K562 (cell line): ENCODE results near the gene RBX1. TPM values are rescaled to one million over a fixed set of nuclear protein-coding genes. Genes with fewer than 3 reads are reported as not detected.

Experiments
- ATAC-seq: fragments of 200-7000 bp; cut with Tn5 transposase; 3 replicates; pipeline ENCODE4 v1.9.1; 2020; ENCODE audit warnings: moderate library complexity
- BruUV-seq: library from RNA; stranded (reverse); fragments of 400-500 nt; replicated peaks from 2 replicates; lab custom pipeline; 2021; lab: Mats Ljungman, UMichigan
- CTCF ChIA-PET: fragments of 300-600 bp; formaldehyde crosslinking; extraction: SDS; loops from one replicate; lab custom pipeline; 2021; ENCODE audit warnings: low intra/inter-chr PET ratio; lab: Yijun Ruan, JAX
- POLR2A ChIA-PET: fragments of 300-600, 350-650 bp; sonication (Branson Sonifier 250); formaldehyde crosslinking; extraction: SDS; loops from one replicate; lab custom pipeline; 2021; ENCODE audit warnings: antibody characterized with exemption, inconsistent platforms; lab: Yijun Ruan, JAX
- DNase-seq, 4 experiments: peaks; one replicate each; pipeline versions ENCODE4 v3.0.0 to v3.0.0-alpha.2; 2011 to 2018; ENCODE audit warnings: low spot score in 3 of 4, mixed read lengths in 3 of 4; ENCODE audit errors: extremely low read depth in 1 of 4
- FAIRE-seq: peaks from 2 replicates; lab custom pipeline; 2011; peaks lifted over from hg19 to GRCh38; lab: Jason Lieb, UNC
- H2AFZ ChIP-seq: 2 replicates; pipeline ENCODE4 v1.6.0; 2011; ENCODE audit warnings: low read depth, low read length, control low read depth, inconsistent platforms
- H3K27ac ChIP-seq: fragments of 200-600 bp; 3 replicates; pipeline ENCODE4 v1.8.0; 2011; ENCODE audit warnings: low read depth, mild to moderate bottlenecking, control low read depth, inconsistent platforms, low read length, moderate library complexity, mixed read lengths; ENCODE audit errors: extremely low read depth
- H3K27me3 ChIP-seq, 2 experiments: fragments of 300-600 bp in 1 of 2; 2 replicates in 1 of 2; 3 replicates in 1 of 2; pipeline versions ENCODE4 v1.6.0 to v1.8.0; 2011; ENCODE audit warnings: inconsistent platforms in 2 of 2, low read length in 2 of 2, mild to moderate bottlenecking in 1 of 2, mixed read lengths in 1 of 2, moderate library complexity in 1 of 2; ENCODE audit not compliant: control insufficient read depth in 2 of 2, insufficient read depth in 2 of 2
- H3K36me3 ChIP-seq: fragments of 300-600 bp; 3 replicates; pipeline ENCODE4 v1.8.0; 2011; ENCODE audit warnings: mild to moderate bottlenecking, low read length, inconsistent platforms; ENCODE audit not compliant: control insufficient read depth, insufficient read depth
- H3K4me1 ChIP-seq, 2 experiments: fragments of 200-600 bp in 1 of 2; replicated peaks in 1 of 2; 2 replicates in 1 of 2; 3 replicates in 1 of 2; pipeline versions ENCODE4 v1.5.1 to v1.8.0; 2011; ENCODE audit warnings: inconsistent platforms in 2 of 2, low read length in 2 of 2, mild to moderate bottlenecking in 1 of 2, mixed read lengths in 1 of 2, moderate library complexity in 1 of 2; ENCODE audit not compliant: control insufficient read depth in 2 of 2, insufficient read depth in 2 of 2
- H3K4me2 ChIP-seq: 2 replicates; pipeline ENCODE4 v1.6.1; 2011; ENCODE audit warnings: low read length, control low read depth, inconsistent platforms, mixed read lengths; ENCODE audit not compliant: insufficient read depth
- H3K4me3 ChIP-seq: fragments of 200-600 bp; sonication (generic), shearing (Covaris generic); 2 replicates; pipeline ENCODE4 v1.5.1; 2016; ENCODE audit warnings: control low read depth, inconsistent platforms
- H3K79me2 ChIP-seq: fragments of 200-600 bp; 3 replicates; pipeline ENCODE4 v1.8.0; 2011; ENCODE audit warnings: low read length, inconsistent platforms; ENCODE audit not compliant: control insufficient read depth, insufficient read depth
- H3K9ac ChIP-seq, 2 experiments: 2 replicates each; pipeline versions ENCODE4 v1.6.0 to v1.6.1; 2011; ENCODE audit warnings: low read depth in 2 of 2, low read length in 2 of 2, control low read depth in 1 of 2, inconsistent platforms in 1 of 2, mild to moderate bottlenecking in 1 of 2, mixed read lengths in 1 of 2; ENCODE audit not compliant: insufficient read depth in 1 of 2
- H3K9me1 ChIP-seq: one replicate; pipeline ENCODE4 v1.6.0; 2011; ENCODE audit warnings: inconsistent platforms, mild to moderate bottlenecking, low read length, moderate library complexity; ENCODE audit not compliant: control insufficient read depth, insufficient read depth
- H3K9me3 ChIP-seq: replicated peaks from 2 replicates; pipeline ENCODE4 v1.5.1; 2011; ENCODE audit warnings: low read depth, low read length, inconsistent platforms; ENCODE audit not compliant: control insufficient read depth, insufficient read depth
- H4K20me1 ChIP-seq: replicated peaks from 2 replicates; pipeline ENCODE4 v1.6.1; 2011; ENCODE audit warnings: low read length, inconsistent platforms, mixed read lengths; ENCODE audit not compliant: control insufficient read depth, insufficient read depth
- BACH1 ChIP-seq: fragments of 200-800 bp; sonication (Bioruptor generic); IDR thresholded peaks from 2 replicates; pipeline ENCODE4 v1.6.1; 2016; ENCODE audit warnings: missing genetic modification characterization, missing compliant biosample characterization
- CEBPB ChIP-seq: fragments of 450-650 bp; IDR thresholded peaks from 2 replicates; pipeline ENCODE4 v1.6.1; 2016; ENCODE audit warnings: missing genetic modification characterization, missing compliant biosample characterization
- CUX1 ChIP-seq: fragments of 200-800 bp; sonication (Bioruptor generic); IDR thresholded peaks from 2 replicates; pipeline ENCODE4 v1.6.1; 2016; ENCODE audit warnings: missing genetic modification characterization, missing compliant biosample characterization
- FOXJ3 ChIP-seq: sonication (generic); formaldehyde crosslinking; IDR thresholded peaks from 2 replicates; pipeline ENCODE4 v1.4.0; 2020; ENCODE audit warnings: mild to moderate bottlenecking, missing genetic modification reagents
- FOXP1 ChIP-seq: sonication (generic); formaldehyde crosslinking; IDR thresholded peaks from 2 replicates; pipeline ENCODE4 v1.8.0; 2022; ENCODE audit warnings: mild to moderate bottlenecking, missing genetic modification reagents
- IFI16 ChIP-seq: fragments of 250-450 bp; sonication (Bioruptor Pico); IDR thresholded peaks from 2 replicates; pipeline ENCODE4 v2.1.2; 2022; ENCODE audit warnings: mild to moderate bottlenecking, inconsistent platforms
- MCM2 ChIP-seq: fragments of 450-650 bp; IDR thresholded peaks from 2 replicates; pipeline ENCODE4 v1.6.1; 2017; ENCODE audit warnings: low read depth, mild to moderate bottlenecking
- PHF20 ChIP-seq: fragments of 450-650 bp; IDR thresholded peaks from 2 replicates; pipeline ENCODE4 v1.6.1; 2018; ENCODE audit not compliant: partially characterized antibody
- POLR2A ChIP-seq: fragments of 450-650 bp; conservative IDR thresholded peaks from 2 replicates; pipeline ENCODE4 v1.6.1; 2016
- PYGO2 ChIP-seq: fragments of 450-650 bp; IDR thresholded peaks from 2 replicates; pipeline ENCODE4 v1.6.1; 2016; ENCODE audit warnings: mild to moderate bottlenecking, missing genetic modification characterization, moderate library complexity, missing compliant biosample characterization
- SMARCA4 ChIP-seq: fragments of 450-650 bp; IDR thresholded peaks from 2 replicates; pipeline ENCODE4 v1.6.1; 2016
- SMARCA5 ChIP-seq: fragments of 450-650 bp; IDR thresholded peaks from 2 replicates; pipeline ENCODE4 v1.6.1; 2016
- SMARCC2 ChIP-seq: fragments of 450-650 bp; IDR thresholded peaks from 2 replicates; pipeline ENCODE4 v1.6.1; 2017; ENCODE audit warnings: antibody characterized with exemption, moderate library complexity, mild to moderate bottlenecking, low read depth
- SOX6 ChIP-seq: fragments of 450-650 bp; IDR thresholded peaks from 2 replicates; pipeline ENCODE4 v1.6.1; 2014; ENCODE audit warnings: mild to moderate bottlenecking
- ZNF609 ChIP-seq: sonication (generic); formaldehyde crosslinking; IDR thresholded peaks from 2 replicates; pipeline ENCODE4 v1.8.1; 2023; ENCODE audit warnings: missing genetic modification reagents, mild to moderate bottlenecking, borderline replicate concordance
- ZNF780A ChIP-seq: fragments of 250-450 bp; sonication (Bioruptor Pico); IDR thresholded peaks from 2 replicates; pipeline ENCODE4 v1.5.0; 2021; ENCODE audit warnings: mild to moderate bottlenecking
- WGBS: fragments of 100-300 bp; shearing (Covaris generic); methylation state at CpG from one replicate; pipeline ENCODE4 v1.1.6; 2016; ENCODE audit warnings: low coverage, mixed read lengths; ENCODE audit not compliant: insufficient coverage; ENCODE audit errors: missing lambda C conversion rate; 5-methylcytosine and 5-hydroxymethylcytosine counted together
- in situ Hi-C: fragments of 300-500 bp; cut with MboI; formaldehyde crosslinking; loops from 4 replicates; pipeline ENCODE4 v1.15.0; 2018; ENCODE audit warnings: inconsistent platforms, mixed read lengths
- intact Hi-C: fragments of 100-400 bp; cut with micrococcal nuclease; formaldehyde crosslinking; loops from 2 replicates; pipeline ENCODE4 v1.14.2; 2022
- polyA plus RNA-seq, 8 experiments: library from polyadenylated mRNA; depleted of rRNA in 4 of 8; stranded (reverse) in 5 of 8; unstranded in 3 of 8; fragments of >200 nt; fragmentation: Nextera tagmentation in 2 of 8; fragmentation: Illumina TruSeq in 1 of 8; extraction: Ambion mirVana in 2 of 8; extraction: Trizol in 1 of 8; gene quantifications; 2 replicates each; pipeline versions ENCODE4 v1.2.1 to v1.2.3, GENCODE V29; 2011 to 2014; ENCODE audit warnings: inconsistent platforms in 1 of 8, missing spikeins in 1 of 8
- total RNA-seq, 7 experiments: library from RNA; depleted of rRNA in 6 of 7; stranded (reverse); fragments of >200 nt in 6 of 7; fragmentation: Illumina TruSeq in 2 of 7; extraction: Trizol in 2 of 7; gene quantifications; 2 replicates each; pipeline versions ENCODE4 v1.2.1 to v1.2.3, GENCODE V29; 2011 to 2021; ENCODE audit warnings: low replicate concordance in 1 of 7

RBX1 gene
- total and polyA plus RNA-seq, 9 of the 15 experiments (the other 6 are each of a cell fraction or from before 2014, with no cell fraction given): 44.0 to 259 (median 67.9) TPM

GRCh38 chr22:40904101-40904500, 47.1 kb upstream of the RBX1 start:
- intact Hi-C loops (no loop called here), in situ Hi-C loops (no loop called here)
- no peaks in the 10 kb centered on the region for H4K20me1 ChIP-seq
- no peak overlapping the region for H3K9ac ChIP-seq
- WGBS: 100% methylated on average over 1 of the region's 1 CpG
- POLR2A ChIA-PET: interaction anchor here (0.6 kb wide), 1 partner anchor 105 kb away, joined by 3 read pairs; no protein-coding TSS in a partner anchor
- CTCF ChIA-PET: no interaction called here
- H3K27me3 ChIP-seq: no peaks in the 10 kb centered on the region
- ATAC-seq (no peak), FAIRE-seq (no peak), DNase-seq (no peak)
- H2AFZ ChIP-seq: no peak overlapping the region
- H3K79me2 ChIP-seq: no peaks in the 10 kb centered on the region
- no TSS peak for BruUV-seq
- H3K9me1 ChIP-seq: no peaks in the 10 kb centered on the region
- H3K36me3 ChIP-seq: 0 out of 3 replicates have a peak, but pooled peaks cover 2% of the 10 kb centered on the region
- H3K4me1 ChIP-seq: no peaks in the 10 kb centered on the region; a peak in 1 of 5 replicates
- H3K27ac ChIP-seq: no peak overlapping the region
- no peak overlapping the region for H3K4me2 ChIP-seq
- no peak overlapping the region for H3K4me3 ChIP-seq
- H3K9me3 ChIP-seq: no peaks in the 10 kb centered on the region
- TF ChIP-seq ZNF780A (CRISPR knock-in tag) (no peak), CUX1 (CRISPR knock-in tag) (no peak), FOXP1 (CRISPR knock-in tag) (no peak), BACH1 (tag) (no peak), SMARCC2 (no peak), PHF20 (no peak), ZNF609 (no peak), IFI16 (CRISPR knock-in tag) (no peak), PYGO2 (tag) (no peak), SMARCA5 (no peak), SOX6 (no peak), POLR2A (no peak), FOXJ3 (CRISPR knock-in tag) (no peak), SMARCA4 (no peak), CEBPB (tag) (no peak), MCM2 (no peak)
